Measurements from ENCODE around the gene TMEM139.

Gene TMEM139

DNA sequence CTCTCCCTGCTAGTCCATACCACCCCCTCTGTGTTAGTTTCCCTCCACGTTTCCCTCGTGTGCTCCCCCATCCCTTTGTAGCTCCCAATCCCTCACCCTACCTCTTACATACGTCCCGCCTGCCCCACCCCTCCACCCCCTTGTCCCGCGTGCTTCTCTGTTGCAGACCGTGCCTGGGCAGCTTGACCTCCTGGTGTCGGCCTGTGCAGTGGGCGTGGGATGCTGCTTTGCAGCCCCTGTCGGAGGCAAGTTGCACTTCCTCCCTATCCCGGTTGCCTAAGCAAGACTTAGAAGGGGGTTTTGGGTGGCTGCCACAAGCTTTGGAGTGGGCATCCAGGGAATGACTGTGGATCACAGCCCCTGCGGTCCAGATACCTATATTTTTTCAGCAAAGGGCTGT lies 38.9 kb downstream of the TMEM139 start:
- no peak for DNase-seq (ENCODE audit: low spot score)

- DNase-seq (ENCODE audit: low spot score), result no peak
These were observed 40.5 kb downstream of the TMEM139 start for GRCh38 chr7:143325240-143325639.

- DNase-seq (ENCODE audit: low spot score), result no peak
These were observed 43.1 kb downstream of the TMEM139 start for GRCh38 chr7:143327903-143328302.

- DNase-seq (ENCODE audit: low spot score), result no peak
These were observed 44.9 kb downstream of the TMEM139 start for GRCh38 chr7:143329471-143330170.

DNA sequence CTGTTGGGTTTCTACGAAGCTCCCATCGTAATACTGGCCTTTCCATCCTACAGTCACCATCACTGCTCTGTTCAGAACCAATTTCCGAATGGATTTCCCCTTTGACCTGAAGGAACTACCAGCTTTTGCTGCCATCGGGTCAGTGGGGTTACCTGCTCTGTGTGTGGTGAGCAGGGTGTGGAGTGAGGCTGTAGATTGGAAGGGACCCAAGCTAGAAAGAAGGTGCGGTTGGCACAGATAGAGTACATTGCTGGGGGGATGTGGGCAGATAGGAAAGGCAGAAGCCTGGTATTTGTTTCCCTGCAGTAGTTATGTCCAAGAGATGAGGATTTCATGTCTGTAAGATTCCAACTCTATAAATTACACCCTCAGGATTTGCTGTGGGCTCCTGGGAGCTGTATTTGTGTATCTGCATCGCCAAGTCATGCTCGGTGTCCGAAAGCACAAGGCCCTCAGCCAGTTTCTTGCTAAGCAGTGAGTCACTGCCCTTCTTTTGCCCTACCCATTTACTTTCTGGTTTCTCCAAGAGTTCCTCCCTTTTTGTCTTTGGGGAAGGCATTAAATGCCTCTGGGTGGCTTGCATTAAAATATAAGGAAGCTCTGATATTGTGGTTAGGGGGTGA lies 46.5 kb downstream of the TMEM139 start:
- DNase-seq (ENCODE audit: low spot score), result no peak

GRCh38 chr7:143334244-143334643 lies 49.5 kb downstream of the TMEM139 start:
- no peak for DNase-seq (ENCODE audit: low spot score)

DNA sequence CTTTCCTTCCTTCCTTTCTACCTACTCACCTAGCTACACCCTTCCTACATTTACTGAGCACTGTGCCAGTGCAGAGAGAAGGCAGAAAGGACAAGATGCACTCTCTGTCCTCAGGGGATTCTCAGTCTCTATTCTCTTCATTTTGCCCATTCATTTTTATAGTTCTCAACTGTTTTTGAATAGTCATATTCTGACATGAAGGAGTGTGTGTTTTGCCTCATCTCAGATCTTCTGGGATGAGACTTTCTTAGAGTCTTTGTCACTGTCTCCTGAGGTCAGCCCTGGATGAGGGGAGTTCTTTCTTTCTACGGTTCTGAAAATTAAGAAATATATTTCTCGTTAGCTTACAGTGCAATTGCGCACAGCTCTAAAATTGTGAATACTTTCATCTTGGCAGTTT lies 52.5 kb downstream of the TMEM139 start:
- DNase-seq (ENCODE audit: low spot score), result no peak

All from SW480 (cell line).